Measurements from ENCODE around the gene SLC38A4.

SLC38A4 gene

DNA sequence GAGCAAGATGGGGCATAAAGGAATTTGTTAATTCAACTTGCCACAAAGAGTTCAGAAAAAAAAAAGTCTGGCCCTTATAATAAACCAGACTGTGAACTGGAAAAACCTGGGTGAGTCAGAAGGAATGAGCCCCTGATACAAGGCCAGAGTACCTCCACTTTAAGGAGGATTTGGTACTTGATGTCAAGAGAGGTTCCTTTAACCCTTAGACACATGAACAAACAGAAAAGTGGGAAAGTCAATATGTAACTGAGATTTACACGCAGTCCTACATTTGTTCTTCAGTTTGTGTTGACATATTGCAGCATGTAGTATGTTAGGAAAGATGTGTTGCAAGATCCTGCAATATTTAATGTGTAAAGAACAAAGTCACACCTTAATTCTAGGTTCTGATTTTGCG lies 14.2 kb upstream of the SLC38A4 start:
- TF ChIP-seq EZH2 (optimal IDR thresholded peaks at IDR 0.05; ENCODE audit: low read depth, low read length) (no peak), EZH2phosphoT487 (IDR thresholded peaks at IDR 0.05; ENCODE audit: low read length) (no peak)
- TF ChIP-seq, protein P1, sequence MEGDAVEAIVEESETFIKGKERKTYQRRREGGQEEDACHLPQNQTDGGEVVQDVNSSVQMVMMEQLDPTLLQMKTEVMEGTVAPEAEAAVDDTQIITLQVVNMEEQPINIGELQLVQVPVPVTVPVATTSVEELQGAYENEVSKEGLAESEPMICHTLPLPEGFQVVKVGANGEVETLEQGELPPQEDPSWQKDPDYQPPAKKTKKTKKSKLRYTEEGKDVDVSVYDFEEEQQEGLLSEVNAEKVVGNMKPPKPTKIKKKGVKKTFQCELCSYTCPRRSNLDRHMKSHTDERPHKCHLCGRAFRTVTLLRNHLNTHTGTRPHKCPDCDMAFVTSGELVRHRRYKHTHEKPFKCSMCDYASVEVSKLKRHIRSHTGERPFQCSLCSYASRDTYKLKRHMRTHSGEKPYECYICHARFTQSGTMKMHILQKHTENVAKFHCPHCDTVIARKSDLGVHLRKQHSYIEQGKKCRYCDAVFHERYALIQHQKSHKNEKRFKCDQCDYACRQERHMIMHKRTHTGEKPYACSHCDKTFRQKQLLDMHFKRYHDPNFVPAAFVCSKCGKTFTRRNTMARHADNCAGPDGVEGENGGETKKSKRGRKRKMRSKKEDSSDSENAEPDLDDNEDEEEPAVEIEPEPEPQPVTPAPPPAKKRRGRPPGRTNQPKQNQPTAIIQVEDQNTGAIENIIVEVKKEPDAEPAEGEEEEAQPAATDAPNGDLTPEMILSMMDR (IDR thresholded peaks at IDR 0.05; ENCODE audit: low read length) = no peak
- Histone ChIP-seq H3K9me3 (replicated peaks; ENCODE audit: insufficient read depth, low read length) (no peaks in the 10 kb centered on the region), H3K9ac (ENCODE audit: low read length) (no peak overlapping the region), H3F3A (ENCODE audit: insufficient read depth, low read length) (no peaks in the 10 kb centered on the region), H3K27me3 (replicated peaks; ENCODE audit: insufficient read depth, low read length) (no peaks in the 10 kb centered on the region), H3K79me2 (ENCODE audit: low read length) (no peaks in the 10 kb centered on the region), H4K20me1 (ENCODE audit: insufficient read depth, low read length) (no peaks in the 10 kb centered on the region), H3K9me2 (replicated peaks; ENCODE audit: insufficient read depth, low read length) (no peaks in the 10 kb centered on the region), H3K4me2 (ENCODE audit: low read depth, low read length) (no peak overlapping the region), H3K27ac (ENCODE audit: low read length) (no peak overlapping the region), H3K4me1 (ENCODE audit: low read length) (no peaks in the 10 kb centered on the region), H3K4me3 (ENCODE audit: low read length) (no peak overlapping the region), H3K36me3 (replicated peaks; ENCODE audit: insufficient read depth, low read length) (no peaks in the 10 kb centered on the region), H2AFZ (ENCODE audit: low read length) (no peak overlapping the region)
- no peak for DNase-seq

DNA sequence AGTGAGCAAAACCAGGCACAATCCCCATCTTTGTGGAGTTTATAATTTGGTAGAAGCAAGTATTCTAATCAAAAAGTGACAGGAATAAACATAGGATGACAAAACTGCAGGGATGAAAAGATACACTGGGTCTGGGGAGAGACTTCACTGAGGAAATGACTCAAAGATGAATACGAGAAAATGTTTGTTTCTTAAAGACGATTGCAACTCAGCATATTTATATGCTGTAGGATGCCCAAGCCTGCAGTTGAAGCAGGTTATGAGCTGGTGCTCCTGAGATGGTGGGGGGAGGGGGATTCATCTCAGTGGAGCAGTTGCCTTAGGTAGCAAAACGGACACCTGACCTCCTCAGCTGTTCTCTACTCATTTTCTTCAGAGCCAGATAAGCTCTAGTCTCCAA lies 13.4 kb upstream of the SLC38A4 start:
- H3K4me1 ChIP-seq (ENCODE audit: low read length) = no peaks in the 10 kb centered on the region
- H3K4me2 ChIP-seq (ENCODE audit: low read depth, low read length) = no peak overlapping the region

DNA sequence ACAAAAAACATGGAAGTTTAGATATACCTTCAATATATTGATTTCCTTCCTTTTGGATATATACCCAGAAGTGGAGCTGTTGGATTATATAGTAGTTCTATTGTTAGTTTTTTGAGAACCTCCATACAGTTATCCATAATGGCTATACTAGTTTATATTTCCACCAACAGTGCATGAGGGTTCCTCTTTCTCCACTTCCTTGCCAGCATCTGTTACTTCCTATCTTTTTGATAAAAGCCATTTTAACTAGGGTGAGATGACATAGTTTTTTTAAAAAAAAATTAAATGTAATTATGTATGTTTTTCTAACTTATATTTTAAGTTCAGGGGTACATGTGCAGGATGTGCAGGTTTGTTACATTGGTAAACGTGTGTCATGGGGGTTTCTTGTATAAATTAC lies 10.0 kb upstream of the SLC38A4 start:
- H3K36me3 ChIP-seq (replicated peaks; ENCODE audit: insufficient read depth, low read length) = no peaks in the 10 kb centered on the region
- H3K9me3 ChIP-seq (replicated peaks; ENCODE audit: insufficient read depth, low read length) = no peaks in the 10 kb centered on the region
- no peaks in the 10 kb centered on the region for H3F3A ChIP-seq (ENCODE audit: insufficient read depth, low read length)
- no peaks in the 10 kb centered on the region for H3K4me1 ChIP-seq (ENCODE audit: low read length)
- H4K20me1 ChIP-seq (ENCODE audit: insufficient read depth, low read length) = no peaks in the 10 kb centered on the region
- H2AFZ ChIP-seq (ENCODE audit: low read length) = no peak overlapping the region
- no peak overlapping the region for H3K27ac ChIP-seq (ENCODE audit: low read length)
- H3K79me2 ChIP-seq (ENCODE audit: low read length) = no peaks in the 10 kb centered on the region
- H3K4me3 ChIP-seq (ENCODE audit: low read length) = no peak overlapping the region
- no peak overlapping the region for H3K4me2 ChIP-seq (ENCODE audit: low read depth, low read length)
- H3K9ac ChIP-seq (ENCODE audit: low read length) = no peak overlapping the region
- H3K27me3 ChIP-seq (replicated peaks; ENCODE audit: insufficient read depth, low read length) = no peaks in the 10 kb centered on the region
- TF ChIP-seq EZH2phosphoT487 (IDR thresholded peaks at IDR 0.05; ENCODE audit: low read length) = no peak
- TF ChIP-seq, protein P1 (IDR thresholded peaks at IDR 0.05; ENCODE audit: low read length) = no peak
- TF ChIP-seq EZH2 (optimal IDR thresholded peaks at IDR 0.05; ENCODE audit: low read depth, low read length) = no peak
- no peak for DNase-seq
- H3K9me2 ChIP-seq (replicated peaks; ENCODE audit: insufficient read depth, low read length) = no peaks in the 10 kb centered on the region

More for the DNA sequence above, 13.4 kb upstream of the SLC38A4 start:
- Histone ChIP-seq H3K36me3 (replicated peaks; ENCODE audit: insufficient read depth, low read length) (no peaks in the 10 kb centered on the region), H3K79me2 (ENCODE audit: low read length) (no peaks in the 10 kb centered on the region), H3K9me2 (replicated peaks; ENCODE audit: insufficient read depth, low read length) (no peaks in the 10 kb centered on the region), H2AFZ (ENCODE audit: low read length) (no peak overlapping the region), H3K4me3 (ENCODE audit: low read length) (no peak overlapping the region), H3F3A (ENCODE audit: insufficient read depth, low read length) (no peaks in the 10 kb centered on the region), H4K20me1 (ENCODE audit: insufficient read depth, low read length) (no peaks in the 10 kb centered on the region), H3K27ac (ENCODE audit: low read length) (no peak overlapping the region), H3K9me3 (replicated peaks; ENCODE audit: insufficient read depth, low read length) (no peaks in the 10 kb centered on the region), H3K27me3 (replicated peaks; ENCODE audit: insufficient read depth, low read length) (no peaks in the 10 kb centered on the region), H3K9ac (ENCODE audit: low read length) (no peak overlapping the region)
- no peak for DNase-seq
- no peak for TF ChIP-seq EZH2 (optimal IDR thresholded peaks at IDR 0.05; ENCODE audit: low read depth, low read length)
- no peak for TF ChIP-seq EZH2phosphoT487 (IDR thresholded peaks at IDR 0.05; ENCODE audit: low read length)
- TF ChIP-seq, protein P1 (IDR thresholded peaks at IDR 0.05; ENCODE audit: low read length) = no peak
